GM12892 (cell line): Measurements from ENCODE around the gene ISY1.

Source experiments
- POLR2A ChIP-seq: IDR thresholded peaks from 2 replicates; pipeline ENCODE4 v1.6.1; 2011; ENCODE audit warnings: low read depth, low read length, control low read depth
- POLR2AphosphoS5 ChIP-seq: IDR thresholded peaks from 2 replicates; pipeline ENCODE4 v1.6.1; 2011; ENCODE audit warnings: low read depth, low read length, control low read depth
- TAF1 ChIP-seq: IDR thresholded peaks from 2 replicates; pipeline ENCODE4 v1.6.1; 2011; ENCODE audit warnings: low read depth, mild to moderate bottlenecking, control low read depth, low read length, borderline replicate concordance

DNA sequence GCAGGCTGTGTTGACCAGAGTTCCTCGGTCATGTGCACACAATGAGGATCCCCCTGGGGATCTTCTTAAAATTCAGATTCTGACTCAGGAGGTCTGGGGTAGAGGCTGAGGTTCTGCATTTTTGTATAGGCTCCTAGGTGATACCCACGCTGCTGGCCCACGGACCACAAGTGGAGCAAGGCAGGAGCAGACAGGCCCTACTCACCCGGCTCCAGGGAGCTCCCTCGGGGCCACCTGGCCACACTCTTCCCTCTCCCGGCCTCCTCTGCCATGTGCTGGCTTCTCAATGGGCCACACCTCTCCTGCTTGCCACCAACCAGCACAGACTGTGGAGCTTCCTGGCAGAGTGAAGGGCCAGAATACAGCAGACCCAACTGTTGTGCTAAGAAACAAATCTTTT is 76.4 kb downstream of the ISY1 start:
- TF ChIP-seq POLR2A (no peak), TAF1 (no peak), POLR2AphosphoS5 (no peak)
